A549 (cell line): ENCODE results near the gene BMPR2. TPM values are rescaled to one million over a fixed set of nuclear protein-coding genes. Genes with fewer than 3 reads are reported as not detected.

Experiments
- ATAC-seq, 2 experiments: fragments of 200-7000 bp in 1 of 2; fragments of >200 bp in 1 of 2; cut with Nextera tagmentation in 1 of 2; cut with Tn5 transposase in 1 of 2; 3 replicates each; pipeline versions ENCODE4 v1.8.0 to v1.9.1; 2018 to 2020; ENCODE audit warnings: mild to moderate bottlenecking in 1 of 2, moderate library complexity in 1 of 2
- CTCF ChIA-PET: fragments of 300-600 bp; sonication (Branson Sonifier 250); formaldehyde crosslinking; extraction: SDS; loops from one replicate; lab custom pipeline; 2021; ENCODE audit warnings: antibody characterized with exemption, inconsistent platforms; lab: Yijun Ruan, JAX
- POLR2A ChIA-PET: fragments of 350-600 bp; formaldehyde crosslinking; extraction: SDS; loops from one replicate; lab custom pipeline; 2021; ENCODE audit warnings: antibody characterized with exemption, inconsistent platforms; lab: Yijun Ruan, JAX
- DNase-seq, 2 experiments: peaks; one replicate each; pipeline versions ENCODE4 v3.0.0 to v3.0.0-alpha.2; 2011 to 2016; ENCODE audit warnings: low read depth in 1 of 2, low spot score in 1 of 2
- FAIRE-seq: peaks from 2 replicates; lab custom pipeline; 2011; peaks lifted over from hg19 to GRCh38; lab: Jason Lieb, UNC
- H3K27ac ChIP-seq, 2 experiments: fragments of >200 bp; sonication (Bioruptor Twin); formaldehyde crosslinking; 3 replicates each; pipeline ENCODE4 v1.5.1; 2016 to 2017
- H3K4me1 ChIP-seq: fragments of >200 bp; sonication (Bioruptor Twin); formaldehyde crosslinking; 3 replicates; pipeline ENCODE4 v1.6.1; 2016
- H3K4me2 ChIP-seq: fragments of >200 bp; sonication (Bioruptor Twin); formaldehyde crosslinking; 3 replicates; pipeline ENCODE4 v1.6.1; 2016
- H3K4me3 ChIP-seq: fragments of >200 bp; sonication (Bioruptor Twin); formaldehyde crosslinking; 3 replicates; pipeline ENCODE4 v1.5.1; 2016
- H3K9me3 ChIP-seq: fragments of >200 bp; sonication (Bioruptor Twin); formaldehyde crosslinking; 3 replicates; pipeline ENCODE4 v1.6.1; 2016
- CBX2 ChIP-seq: fragments of 200-600 bp; sonication (generic); IDR thresholded peaks from 2 replicates; pipeline ENCODE4 v1.6.1; 2016; ENCODE audit warnings: low read depth, mild to moderate bottlenecking, borderline replicate concordance
- EHMT2 ChIP-seq: fragments of 200-600 bp; sonication (generic); IDR thresholded peaks from 2 replicates; pipeline ENCODE4 v1.6.1; 2016; ENCODE audit warnings: antibody characterized with exemption, low read depth, mild to moderate bottlenecking, moderate library complexity
- ESRRA ChIP-seq: fragments of 150-350 bp; IDR thresholded peaks from 2 replicates; pipeline ENCODE4 v1.6.1; 2014; ENCODE audit warnings: mild to moderate bottlenecking, low read length, borderline replicate concordance
- FOXS1 ChIP-seq: fragments of 250-450 bp; sonication (Bioruptor Pico); IDR thresholded peaks from 2 replicates; pipeline ENCODE4 v1.5.0; 2020; ENCODE audit warnings: mild to moderate bottlenecking, moderate library complexity
- GATA3 ChIP-seq: IDR thresholded peaks from 2 replicates; pipeline ENCODE4 v1.6.1; 2012; ENCODE audit warnings: borderline replicate concordance
- HDAC2 ChIP-seq: fragments of 200-600 bp; sonication (generic); IDR thresholded peaks from 2 replicates; pipeline ENCODE4 v1.6.1; 2016
- HEYL ChIP-seq: fragments of 250-450 bp; sonication (Bioruptor Pico); IDR thresholded peaks from 2 replicates; pipeline ENCODE4 v1.8.0; 2021; ENCODE audit warnings: mild to moderate bottlenecking, moderate library complexity
- HOXB13 ChIP-seq: fragments of 250-450 bp; sonication (Bioruptor Pico); IDR thresholded peaks from 2 replicates; pipeline ENCODE4 v1.5.0; 2020; ENCODE audit warnings: low read depth, mild to moderate bottlenecking, moderate library complexity
- HOXB5 ChIP-seq: fragments of 250-450 bp; sonication (Bioruptor Pico); IDR thresholded peaks from 2 replicates; pipeline ENCODE4 v1.5.0; 2020; ENCODE audit warnings: mild to moderate bottlenecking, moderate library complexity
- JUNB ChIP-seq: fragments of >200 bp; sonication (Bioruptor Twin); formaldehyde crosslinking; IDR thresholded peaks from 2 replicates; pipeline ENCODE4 v1.6.1; 2016
- KDM5A ChIP-seq: fragments of 200-600 bp; sonication (generic); IDR thresholded peaks from 2 replicates; pipeline ENCODE4 v1.6.1; 2016; ENCODE audit warnings: antibody characterized with exemption, mild to moderate bottlenecking
- MAFK ChIP-seq: fragments of 450-650 bp; IDR thresholded peaks from 2 replicates; pipeline ENCODE4 v1.6.1; 2014; ENCODE audit not compliant: partially characterized antibody
- PHF8 ChIP-seq: fragments of 200-600 bp; sonication (generic); IDR thresholded peaks from 2 replicates; pipeline ENCODE4 v1.6.1; 2016; ENCODE audit warnings: low read depth, mild to moderate bottlenecking, antibody characterized with exemption, moderate library complexity, borderline replicate concordance
- POLR2A ChIP-seq: IDR thresholded peaks from 2 replicates; pipeline ENCODE4 v1.6.1; 2012; ENCODE audit warnings: mild to moderate bottlenecking, low read length
- POLR2AphosphoS2 ChIP-seq: conservative IDR thresholded peaks from 2 replicates; pipeline ENCODE4 v1.6.1; 2012; ENCODE audit warnings: low read length, improper control_type of control experiment, inconsistent platforms
- RAD21 ChIP-seq, 2 experiments: fragments of >200 bp in 1 of 2; sonication (Bioruptor Twin) in 1 of 2; formaldehyde crosslinking in 1 of 2; IDR thresholded peaks in 1 of 2; conservative IDR thresholded peaks in 1 of 2; 2 replicates in 1 of 2; 3 replicates in 1 of 2; pipeline ENCODE4 v1.6.1; 2012 to 2018; ENCODE audit warnings: inconsistent platforms in 1 of 2
- RARB ChIP-seq: fragments of 250-450 bp; sonication (Bioruptor Pico); IDR thresholded peaks from 2 replicates; pipeline ENCODE4 v1.8.0; 2021; ENCODE audit warnings: mild to moderate bottlenecking, moderate library complexity
- RFX5 ChIP-seq: fragments of 450-650 bp; IDR thresholded peaks from 2 replicates; pipeline ENCODE4 v1.7.1; 2014; ENCODE audit warnings: antibody characterized with exemption, mild to moderate bottlenecking, moderate library complexity
- RNF2 ChIP-seq: fragments of 200-600 bp; sonication (generic); IDR thresholded peaks from 2 replicates; pipeline ENCODE4 v1.6.1; 2016; ENCODE audit warnings: low read depth, mild to moderate bottlenecking, antibody characterized with exemption, moderate library complexity, borderline replicate concordance
- SREBF2 ChIP-seq: fragments of 450-650 bp; IDR thresholded peaks from 2 replicates; pipeline ENCODE4 v1.6.1; 2014; ENCODE audit warnings: mild to moderate bottlenecking, moderate library complexity
- TFCP2L1 ChIP-seq: fragments of 250-450 bp; sonication (Bioruptor Pico); IDR thresholded peaks from 2 replicates; pipeline ENCODE4 v1.5.0; 2021; ENCODE audit warnings: mild to moderate bottlenecking
- ZC3H11A ChIP-seq: fragments of 450-650 bp; IDR thresholded peaks from 2 replicates; pipeline ENCODE4 v1.6.1; 2014; ENCODE audit warnings: antibody characterized with exemption, mild to moderate bottlenecking
- WGBS: methylation state at CpG from one replicate; pipeline ENCODE4 v1.1.6; 2017; ENCODE audit errors: missing lambda C conversion rate; 5-methylcytosine and 5-hydroxymethylcytosine counted together
- polyA plus RNA-seq, 4 experiments: library from polyadenylated mRNA; depleted of rRNA in 3 of 4; stranded (reverse); fragments of >200 nt; fragmentation: RNase III in 1 of 4; extraction: RNeasy Plus Mini Kit Qiagen cat#74134 plus additional on column Dnase treatment in 1 of 4; gene quantifications; 2 replicates in 3 of 4; 3 replicates in 1 of 4; pipeline ENCODE4 v1.2.3, GENCODE V29; 2011 to 2017
- TF ChIP-seq, protein P1 (sequence below): fragments of >200 bp; sonication (Bioruptor Twin); formaldehyde crosslinking; IDR thresholded peaks from 3 replicates; pipeline ENCODE4 v1.6.1; 2016
- TF ChIP-seq, protein P2 (sequence below): fragments of 150-350 bp; IDR thresholded peaks from 2 replicates; pipeline ENCODE4 v1.6.1; 2014; ENCODE audit warnings: low read depth, mild to moderate bottlenecking, low read length
- TF ChIP-seq, protein P3 (sequence below): fragments of >200 bp; sonication (Bioruptor Twin); formaldehyde crosslinking; IDR thresholded peaks from 2 replicates; pipeline ENCODE4 v1.6.1; 2016
- TF ChIP-seq, protein P4 (sequence below): fragments of 450-650 bp; IDR thresholded peaks from 2 replicates; pipeline ENCODE4 v1.6.1; 2014; ENCODE audit warnings: antibody characterized with exemption
- TF ChIP-seq, protein P5 (sequence below): fragments of 200-600 bp; sonication (generic); IDR thresholded peaks from 2 replicates; pipeline ENCODE4 v1.6.1; 2016; ENCODE audit warnings: antibody characterized with exemption, mild to moderate bottlenecking, moderate library complexity
- TF ChIP-seq, protein P6 (sequence below): fragments of 250-450 bp; sonication (Bioruptor Pico); IDR thresholded peaks from 2 replicates; pipeline ENCODE4 v1.5.0; 2020; ENCODE audit warnings: low read depth, mild to moderate bottlenecking, moderate library complexity

The BMPR2 gene
- polyA plus RNA-seq, 2 of the 4 experiments (the other 2 are of a cell fraction): 13.9 to 46.3 TPM

DNA sequence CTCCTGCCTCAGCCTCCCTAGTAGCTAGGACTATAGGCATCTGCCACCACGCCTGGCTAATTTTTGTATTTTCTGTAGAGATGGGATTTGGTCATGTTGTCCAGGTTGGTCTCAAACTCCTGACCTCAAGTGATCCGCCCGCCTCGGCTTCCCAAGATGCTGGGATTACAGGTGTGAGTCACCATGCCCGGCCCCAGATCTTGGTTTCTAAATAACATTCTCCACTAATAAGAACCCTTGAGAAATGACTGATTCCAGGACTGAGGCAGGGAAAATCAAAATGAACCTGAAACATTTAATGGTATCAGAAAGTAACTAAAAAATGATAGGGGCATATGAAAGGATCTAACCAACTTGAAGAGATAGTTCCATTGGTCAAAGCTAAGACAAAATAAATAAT lies 34.0 kb downstream of the BMPR2 start:
- H3K27ac ChIP-seq: no peak overlapping the region
- no peak overlapping the region for H3K4me3 ChIP-seq
- H3K4me1 ChIP-seq: peaks cover 12% of the 10 kb centered on the region; the same call in 2 of the 3 replicates
- CTCF ChIA-PET: no interaction called here
- WGBS: 84% methylated on average over 5 of the region's 5 CpGs
- DNase-seq (no peak), ATAC-seq (no peak), FAIRE-seq (no peak)
- POLR2A ChIA-PET: no interaction called here
- no peaks in the 10 kb centered on the region for H3K9me3 ChIP-seq
- H3K4me2 ChIP-seq: no peak overlapping the region
- TF ChIP-seq RFX5: no peak

DNA sequence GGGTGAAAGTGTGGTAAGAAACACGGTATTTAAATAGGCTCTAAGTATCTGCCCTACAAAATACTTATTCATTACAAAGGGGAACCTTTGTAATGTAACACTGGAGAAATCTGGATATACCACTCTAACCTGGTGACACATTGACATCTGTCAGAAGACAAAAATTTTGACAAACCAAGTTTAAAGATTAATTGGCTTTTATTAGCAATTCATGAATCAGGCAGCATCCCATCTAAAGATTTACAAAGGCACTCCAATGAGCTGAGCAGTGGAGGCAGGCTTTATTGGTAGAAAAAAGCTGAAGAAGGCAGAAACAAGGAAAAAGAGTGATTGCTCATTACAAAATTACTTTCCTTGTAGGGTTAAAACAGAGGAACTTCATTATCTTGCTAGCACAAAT lies 35.0 kb downstream of the BMPR2 start:
- FAIRE-seq (no peak), ATAC-seq (no peak), DNase-seq (no peak)
- Histone ChIP-seq H3K4me1 (peaks cover 12% of the 10 kb centered on the region; the same call in 2 of the 3 replicates), H3K27ac (no peak overlapping the region), H3K4me3 (no peak overlapping the region), H3K4me2 (no peak overlapping the region), H3K9me3 (no peaks in the 10 kb centered on the region)
- CTCF ChIA-PET: no interaction called here
- POLR2A ChIA-PET: no interaction called here
- 89% methylated on average over 1 of the region's 1 CpG for WGBS
- TF ChIP-seq, protein P1, sequence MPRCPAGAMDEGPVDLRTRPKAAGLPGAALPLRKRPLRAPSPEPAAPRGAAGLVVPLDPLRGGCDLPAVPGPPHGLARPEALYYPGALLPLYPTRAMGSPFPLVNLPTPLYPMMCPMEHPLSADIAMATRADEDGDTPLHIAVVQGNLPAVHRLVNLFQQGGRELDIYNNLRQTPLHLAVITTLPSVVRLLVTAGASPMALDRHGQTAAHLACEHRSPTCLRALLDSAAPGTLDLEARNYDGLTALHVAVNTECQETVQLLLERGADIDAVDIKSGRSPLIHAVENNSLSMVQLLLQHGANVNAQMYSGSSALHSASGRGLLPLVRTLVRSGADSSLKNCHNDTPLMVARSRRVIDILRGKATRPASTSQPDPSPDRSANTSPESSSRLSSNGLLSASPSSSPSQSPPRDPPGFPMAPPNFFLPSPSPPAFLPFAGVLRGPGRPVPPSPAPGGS: no peak
- TF ChIP-seq GATA3 (no peak), ZC3H11A (no peak), HDAC2 (no peak), RNF2 (no peak), EHMT2 (no peak), CBX2 (no peak), KDM5A (no peak), TFCP2L1 (CRISPR knock-in tag) (no peak), POLR2AphosphoS2 (no peak), SREBF2 (no peak), RFX5 (no peak), FOXS1 (no peak), HOXB13 (no peak), POLR2A (no peak), RARB (CRISPR knock-in tag) (no peak)
- TF ChIP-seq, protein P2, sequence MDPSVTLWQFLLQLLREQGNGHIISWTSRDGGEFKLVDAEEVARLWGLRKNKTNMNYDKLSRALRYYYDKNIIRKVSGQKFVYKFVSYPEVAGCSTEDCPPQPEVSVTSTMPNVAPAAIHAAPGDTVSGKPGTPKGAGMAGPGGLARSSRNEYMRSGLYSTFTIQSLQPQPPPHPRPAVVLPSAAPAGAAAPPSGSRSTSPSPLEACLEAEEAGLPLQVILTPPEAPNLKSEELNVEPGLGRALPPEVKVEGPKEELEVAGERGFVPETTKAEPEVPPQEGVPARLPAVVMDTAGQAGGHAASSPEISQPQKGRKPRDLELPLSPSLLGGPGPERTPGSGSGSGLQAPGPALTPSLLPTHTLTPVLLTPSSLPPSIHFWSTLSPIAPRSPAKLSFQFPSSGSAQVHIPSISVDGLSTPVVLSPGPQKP: no peak
- TF ChIP-seq, protein P3, sequence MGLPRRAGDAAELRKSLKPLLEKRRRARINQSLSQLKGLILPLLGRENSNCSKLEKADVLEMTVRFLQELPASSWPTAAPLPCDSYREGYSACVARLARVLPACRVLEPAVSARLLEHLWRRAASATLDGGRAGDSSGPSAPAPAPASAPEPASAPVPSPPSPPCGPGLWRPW: no peak
- TF ChIP-seq, protein P4, sequence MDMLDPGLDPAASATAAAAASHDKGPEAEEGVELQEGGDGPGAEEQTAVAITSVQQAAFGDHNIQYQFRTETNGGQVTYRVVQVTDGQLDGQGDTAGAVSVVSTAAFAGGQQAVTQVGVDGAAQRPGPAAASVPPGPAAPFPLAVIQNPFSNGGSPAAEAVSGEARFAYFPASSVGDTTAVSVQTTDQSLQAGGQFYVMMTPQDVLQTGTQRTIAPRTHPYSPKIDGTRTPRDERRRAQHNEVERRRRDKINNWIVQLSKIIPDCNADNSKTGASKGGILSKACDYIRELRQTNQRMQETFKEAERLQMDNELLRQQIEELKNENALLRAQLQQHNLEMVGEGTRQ: no peak

DNA sequence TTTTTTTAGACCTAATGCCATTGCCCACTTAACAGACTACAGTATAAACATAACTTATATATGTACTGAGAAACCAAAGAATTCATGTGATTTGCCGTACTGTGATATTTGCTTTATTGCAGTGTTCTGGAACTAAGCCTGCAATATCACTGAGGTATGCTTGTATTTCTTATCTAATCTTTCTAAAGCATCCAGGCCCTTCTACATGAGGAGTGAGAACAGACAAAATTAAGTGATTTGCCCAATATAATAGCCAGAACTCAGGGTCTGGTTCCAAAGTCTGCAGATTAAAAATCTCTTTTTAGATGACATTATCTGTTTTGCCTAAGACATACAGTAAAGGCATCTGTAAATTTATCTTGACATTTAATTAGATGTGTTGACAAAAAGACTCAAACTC lies 41.9 kb downstream of the BMPR2 start:
- Histone ChIP-seq H3K4me3 (no peak overlapping the region), H3K4me1 (no peaks in the 10 kb centered on the region), H3K4me2 (no peak overlapping the region), H3K27ac (no peak overlapping the region), H3K9me3 (no peaks in the 10 kb centered on the region)
- 91% methylated on average over 1 of the region's 1 CpG for WGBS
- FAIRE-seq (no peak), DNase-seq (no peak), ATAC-seq (no peak)
- CTCF ChIA-PET: interaction anchor here (0.6 kb wide), 1 partner anchor 202 kb away, joined by 4 read pairs; no protein-coding TSS in a partner anchor
- POLR2A ChIA-PET: no interaction called here
- no peak for TF ChIP-seq HEYL (CRISPR knock-in tag)
- TF ChIP-seq, protein P5, sequence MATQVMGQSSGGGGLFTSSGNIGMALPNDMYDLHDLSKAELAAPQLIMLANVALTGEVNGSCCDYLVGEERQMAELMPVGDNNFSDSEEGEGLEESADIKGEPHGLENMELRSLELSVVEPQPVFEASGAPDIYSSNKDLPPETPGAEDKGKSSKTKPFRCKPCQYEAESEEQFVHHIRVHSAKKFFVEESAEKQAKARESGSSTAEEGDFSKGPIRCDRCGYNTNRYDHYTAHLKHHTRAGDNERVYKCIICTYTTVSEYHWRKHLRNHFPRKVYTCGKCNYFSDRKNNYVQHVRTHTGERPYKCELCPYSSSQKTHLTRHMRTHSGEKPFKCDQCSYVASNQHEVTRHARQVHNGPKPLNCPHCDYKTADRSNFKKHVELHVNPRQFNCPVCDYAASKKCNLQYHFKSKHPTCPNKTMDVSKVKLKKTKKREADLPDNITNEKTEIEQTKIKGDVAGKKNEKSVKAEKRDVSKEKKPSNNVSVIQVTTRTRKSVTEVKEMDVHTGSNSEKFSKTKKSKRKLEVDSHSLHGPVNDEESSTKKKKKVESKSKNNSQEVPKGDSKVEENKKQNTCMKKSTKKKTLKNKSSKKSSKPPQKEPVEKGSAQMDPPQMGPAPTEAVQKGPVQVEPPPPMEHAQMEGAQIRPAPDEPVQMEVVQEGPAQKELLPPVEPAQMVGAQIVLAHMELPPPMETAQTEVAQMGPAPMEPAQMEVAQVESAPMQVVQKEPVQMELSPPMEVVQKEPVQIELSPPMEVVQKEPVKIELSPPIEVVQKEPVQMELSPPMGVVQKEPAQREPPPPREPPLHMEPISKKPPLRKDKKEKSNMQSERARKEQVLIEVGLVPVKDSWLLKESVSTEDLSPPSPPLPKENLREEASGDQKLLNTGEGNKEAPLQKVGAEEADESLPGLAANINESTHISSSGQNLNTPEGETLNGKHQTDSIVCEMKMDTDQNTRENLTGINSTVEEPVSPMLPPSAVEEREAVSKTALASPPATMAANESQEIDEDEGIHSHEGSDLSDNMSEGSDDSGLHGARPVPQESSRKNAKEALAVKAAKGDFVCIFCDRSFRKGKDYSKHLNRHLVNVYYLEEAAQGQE: no peak
- no peak for TF ChIP-seq JUNB
- no peak for TF ChIP-seq PHF8
- TF ChIP-seq HOXB5 (CRISPR knock-in tag): no peak
- TF ChIP-seq CBX2: no peak
- TF ChIP-seq, protein P6, sequence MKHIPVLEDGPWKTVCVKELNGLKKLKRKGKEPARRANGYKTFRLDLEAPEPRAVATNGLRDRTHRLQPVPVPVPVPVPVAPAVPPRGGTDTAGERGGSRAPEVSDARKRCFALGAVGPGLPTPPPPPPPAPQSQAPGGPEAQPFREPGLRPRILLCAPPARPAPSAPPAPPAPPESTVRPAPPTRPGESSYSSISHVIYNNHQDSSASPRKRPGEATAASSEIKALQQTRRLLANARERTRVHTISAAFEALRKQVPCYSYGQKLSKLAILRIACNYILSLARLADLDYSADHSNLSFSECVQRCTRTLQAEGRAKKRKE (CRISPR knock-in tag): no peak
- no peak for TF ChIP-seq ESRRA
- no peak for TF ChIP-seq MAFK
- TF ChIP-seq, protein P3: no peak
- TF ChIP-seq FOXS1: no peak
- no peak for TF ChIP-seq RAD21 (conservative IDR thresholded peaks at IDR 0.05 in 1 of 2, IDR thresholded peaks at IDR 0.05 in 1 of 2)
